CD4-positive, alpha-beta T cell treated with Interleukin-17A for 4 hours (primary cell): ENCODE data around the gene TADA1.

ENCODE experiments used
- DNase-seq: peaks from one replicate; pipeline ENCODE4 v3.0.0-alpha.2; 2020; ENCODE audit warnings: mixed read lengths

Gene TADA1

GRCh38 chr1:166875734-166876539, at the start of gene TADA1:
TSS of gene TADA1 (minus strand) at chr1:166876264. CDS start at chr1:166876233, 31 bp downstream.
- peak; percentile 99 for DNase-seq

DNA sequence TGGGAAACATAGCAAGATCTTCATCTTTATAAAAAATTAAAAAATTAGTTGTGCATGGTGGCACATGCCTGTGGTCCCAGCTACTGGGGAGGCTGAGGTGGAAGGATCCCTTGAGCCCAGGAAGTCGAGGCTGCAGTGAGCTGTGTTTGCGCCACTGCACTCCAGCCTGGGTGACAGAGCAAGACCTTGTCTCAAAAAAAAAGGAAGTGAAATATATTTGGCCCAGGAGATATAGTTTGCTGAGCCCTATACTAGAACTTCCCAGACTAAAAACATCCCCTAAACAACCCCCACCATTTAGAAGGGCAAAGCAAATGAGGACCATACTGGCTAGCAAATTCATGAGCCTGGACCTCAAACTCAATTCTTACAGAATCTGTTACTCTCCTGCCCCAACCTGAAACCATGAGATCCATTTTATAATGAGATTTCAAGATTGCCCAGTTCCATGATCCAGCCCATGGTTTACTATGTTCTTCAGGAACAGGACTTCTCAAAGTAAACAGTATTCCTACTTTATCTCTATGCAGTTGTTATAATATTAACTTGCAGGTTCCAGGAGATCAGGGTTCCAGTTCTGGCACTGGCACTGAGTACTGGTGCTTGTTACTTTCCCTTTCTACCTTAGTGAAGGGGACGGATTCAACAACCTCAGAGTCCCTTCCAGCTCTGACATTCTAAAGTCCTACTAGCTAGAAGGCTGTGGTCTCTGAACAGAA, 48.9 kb upstream of the TADA1 start:
- DNase-seq = no peak

- DNase-seq = no peak
These were observed 44.8 kb upstream of the TADA1 start for GRCh38 chr1:166920561-166921475.

DNA sequence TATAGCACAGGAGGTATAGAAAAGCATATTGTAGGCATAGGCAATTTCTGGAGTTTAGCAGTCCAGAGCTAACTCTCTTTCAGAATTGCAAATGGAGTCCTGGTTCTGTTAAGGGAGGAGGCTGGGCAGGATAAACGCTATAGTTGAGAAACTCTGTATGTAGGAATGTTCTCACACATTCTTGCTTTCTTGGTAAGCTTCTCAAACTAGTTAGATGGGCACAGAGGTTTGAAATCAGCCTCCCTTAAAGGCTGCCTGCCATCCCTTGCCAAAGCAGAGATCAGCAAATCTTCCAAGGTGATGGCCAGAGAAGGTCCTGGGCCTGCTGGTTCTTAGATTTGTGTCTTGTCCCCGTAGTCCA, 42.9 kb upstream of the TADA1 start:
- DNase-seq = no peak

GRCh38 chr1:166918088-166918955, 42.3 kb upstream of the TADA1 start:
- DNase-seq = no peak

GRCh38 chr1:166915941-166916340, 39.9 kb upstream of the TADA1 start:
- no peak for DNase-seq

DNA sequence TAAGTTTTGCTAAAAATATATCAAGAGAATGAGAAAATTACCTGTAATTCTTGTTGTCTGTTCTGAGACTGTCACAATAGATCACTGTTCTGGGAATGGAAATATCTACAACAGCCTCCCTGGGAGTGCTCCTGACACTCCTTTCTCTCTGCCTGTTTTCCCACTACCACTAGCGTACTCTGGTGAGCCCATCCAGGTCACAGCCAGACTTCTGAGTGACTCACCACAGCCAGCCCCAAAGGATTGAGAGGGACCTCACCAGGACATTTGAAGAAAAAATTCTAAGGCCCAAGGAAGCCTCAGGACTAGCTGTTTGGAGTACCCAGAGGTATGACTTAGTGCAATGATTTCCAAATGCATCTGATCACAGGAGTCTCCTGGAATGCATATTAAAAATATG, 39.0 kb upstream of the TADA1 start:
- DNase-seq = no peak

GRCh38 chr1:166914111-166914510, 38.0 kb upstream of the TADA1 start:
- no peak for DNase-seq

GRCh38 chr1:166911624-166912023, 35.6 kb upstream of the TADA1 start:
- DNase-seq = no peak

DNA sequence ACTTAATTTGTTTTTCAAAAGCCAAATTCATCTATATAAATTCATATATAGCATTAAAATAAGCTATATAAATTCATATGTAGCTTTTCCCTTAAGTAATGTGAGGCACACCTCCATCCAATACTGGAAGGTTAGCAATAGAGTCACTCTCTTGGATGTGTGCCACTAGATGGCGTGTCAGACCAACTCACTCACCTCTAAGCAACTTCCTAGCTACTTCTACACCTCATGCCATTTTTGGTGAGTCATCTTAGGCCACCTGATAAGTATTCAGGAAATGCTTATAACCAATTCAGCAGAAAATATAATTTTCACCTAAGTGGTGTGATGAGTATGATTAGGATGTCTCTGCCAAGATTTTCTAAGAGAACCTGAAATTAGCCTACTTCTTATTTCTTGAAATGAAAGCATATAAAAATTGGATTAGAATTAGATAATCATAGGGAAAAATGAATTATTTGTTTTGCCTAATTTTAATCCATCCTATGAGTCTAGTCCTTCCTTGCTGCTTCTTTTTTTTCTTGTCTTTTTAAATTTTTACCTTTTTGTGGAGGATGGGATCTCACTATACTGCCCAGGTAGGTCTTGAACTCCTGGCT, 34.4 kb upstream of the TADA1 start:
- DNase-seq = peak; percentile 83

- no peak for DNase-seq
These were observed 32.9 kb upstream of the TADA1 start for GRCh38 chr1:166908942-166909341.

DNA sequence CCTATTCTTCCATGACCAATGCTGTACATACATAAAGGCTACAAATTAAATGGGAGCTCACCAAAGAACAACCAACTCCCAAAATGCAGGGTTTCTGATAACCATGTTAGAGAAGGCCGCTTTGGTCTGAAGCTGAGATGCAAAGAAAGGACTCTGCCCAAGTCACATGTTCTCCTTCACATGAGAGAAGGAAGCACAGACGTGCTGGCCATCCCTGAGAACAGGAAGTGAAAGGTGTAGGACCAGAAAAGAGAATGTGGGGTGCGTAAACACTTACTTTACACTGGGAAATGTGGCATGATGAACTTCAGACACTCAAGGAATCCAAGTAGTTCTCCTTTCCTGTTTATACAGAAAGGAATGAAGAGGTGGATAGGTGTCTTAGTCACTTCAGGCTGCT, 31.7 kb upstream of the TADA1 start:
- DNase-seq = no peak

- no peak for DNase-seq
These were observed 31.0 kb upstream of the TADA1 start for GRCh38 chr1:166907051-166907450.

DNA sequence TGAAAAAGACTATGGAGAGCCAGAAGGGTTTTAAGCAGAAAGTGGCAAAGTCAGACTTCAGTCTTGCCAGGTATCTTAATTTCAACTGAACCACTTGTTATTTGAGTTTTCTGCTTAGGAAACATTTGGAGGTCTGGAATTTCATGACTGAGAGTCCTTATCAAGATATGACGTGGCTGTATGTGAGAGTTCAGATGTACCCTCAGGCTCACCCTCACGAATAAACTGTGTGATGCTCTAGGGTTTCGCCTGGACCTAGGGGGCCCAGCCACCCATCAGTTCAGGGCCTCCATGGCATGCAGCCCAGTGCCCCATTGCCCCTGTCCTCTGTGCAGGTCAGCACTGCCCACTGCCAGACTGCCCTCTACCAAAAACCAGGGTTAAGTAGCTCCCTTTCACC, 30.6 kb upstream of the TADA1 start:
- DNase-seq = no peak

DNA sequence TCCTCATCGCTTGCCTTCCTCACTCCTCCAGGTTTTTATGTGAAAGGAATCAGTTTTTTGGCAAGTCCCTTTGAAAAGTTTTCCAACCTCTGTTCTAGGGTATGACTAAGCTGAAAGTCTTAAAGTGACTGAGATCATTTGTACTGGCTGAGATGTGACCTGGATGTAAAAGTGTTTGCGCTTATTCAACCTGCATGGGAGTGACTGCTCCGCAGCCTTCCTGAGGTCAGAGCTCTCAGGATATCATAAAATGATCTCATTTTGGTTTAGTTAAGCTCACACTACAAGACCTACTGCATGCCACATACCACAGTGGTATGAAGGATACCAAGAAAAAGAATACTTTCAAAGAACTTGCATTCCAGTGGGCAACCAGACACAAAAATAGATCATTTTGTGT, 29.8 kb upstream of the TADA1 start:
- no peak for DNase-seq

- no peak for DNase-seq
These were observed 29.1 kb upstream of the TADA1 start for GRCh38 chr1:166905136-166905535.

- DNase-seq = no peak
These were observed 27.2 kb upstream of the TADA1 start for GRCh38 chr1:166903232-166903631.

- DNase-seq = no peak
These were observed 26.2 kb upstream of the TADA1 start for GRCh38 chr1:166902279-166902678.

GRCh38 chr1:166900987-166901386, 24.9 kb upstream of the TADA1 start:
- no peak for DNase-seq

GRCh38 chr1:166899769-166900168, 23.7 kb upstream of the TADA1 start:
- DNase-seq = no peak

DNA sequence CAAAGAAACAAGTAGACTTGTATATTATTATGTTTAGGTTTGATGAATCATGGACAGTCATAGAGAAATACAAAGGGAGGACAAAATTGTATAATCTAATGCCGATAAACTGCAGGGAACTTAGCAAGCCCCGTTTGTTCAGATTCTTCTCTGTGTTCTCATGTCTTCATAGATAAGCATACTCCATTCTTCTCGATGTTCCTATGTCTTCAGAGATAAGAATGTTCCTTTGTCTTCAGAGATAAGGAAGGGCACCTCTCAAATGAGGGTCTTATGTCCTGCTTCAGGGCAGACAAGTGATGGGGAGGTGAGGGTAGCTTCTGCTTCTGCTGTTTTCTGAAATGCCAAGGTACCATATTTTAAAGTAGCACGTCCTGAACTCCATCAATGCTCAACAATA, 19.7 kb upstream of the TADA1 start:
- no peak for DNase-seq

- DNase-seq = no peak
These were observed 13.7 kb upstream of the TADA1 start for GRCh38 chr1:166889776-166890175.
